ENCODE results near the gene CBLL2. TPM values are rescaled to one million over a fixed set of nuclear protein-coding genes. Genes with fewer than 3 reads are reported as not detected.

The CBLL2 gene
- not detected for total RNA-seq

DNA sequence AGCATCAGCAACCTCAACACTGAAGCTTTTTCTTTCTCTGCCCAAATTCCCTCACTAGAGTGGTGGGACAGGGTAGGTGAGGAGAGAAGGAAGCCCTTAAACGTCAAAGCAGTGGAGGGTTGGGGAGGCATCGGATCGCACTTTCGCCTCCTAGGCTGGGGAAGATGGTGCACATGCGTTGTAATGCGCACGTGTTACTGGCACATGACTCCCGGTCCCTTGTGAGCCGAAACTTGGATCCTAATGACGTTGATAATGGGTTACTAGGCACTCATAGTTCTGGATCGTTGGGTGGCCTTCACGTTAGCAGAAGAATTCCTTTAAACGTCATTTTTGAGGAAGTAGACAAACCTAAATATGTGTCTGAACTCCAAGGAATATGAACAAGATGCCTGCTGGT is at the start of gene CBLL2:
CBLL2 (plus strand) TSS at position 301 of the 400 bp plus-strand sequence; CDS start at position 380, 79 bp downstream.
- Histone ChIP-seq H3K4me1 (no peaks in the 10 kb centered on the region), H3K9me3 (no peaks in the 10 kb centered on the region), H3K4me3 (no peak within 1 kb of the TSS), H3K27me3 (no peaks in the 10 kb centered on the region), H3K27ac (no peak within 1 kb of the TSS), H3K36me3 (no peaks in the 10 kb centered on the region)
- TF ChIP-seq POLR2AphosphoS5 (IDR thresholded peaks at IDR 0.05) (no peak), POLR2A (IDR thresholded peaks at IDR 0.05) (no peak), EP300 (IDR thresholded peaks at IDR 0.05) (no peak)
- TF ChIP-seq, protein P1, sequence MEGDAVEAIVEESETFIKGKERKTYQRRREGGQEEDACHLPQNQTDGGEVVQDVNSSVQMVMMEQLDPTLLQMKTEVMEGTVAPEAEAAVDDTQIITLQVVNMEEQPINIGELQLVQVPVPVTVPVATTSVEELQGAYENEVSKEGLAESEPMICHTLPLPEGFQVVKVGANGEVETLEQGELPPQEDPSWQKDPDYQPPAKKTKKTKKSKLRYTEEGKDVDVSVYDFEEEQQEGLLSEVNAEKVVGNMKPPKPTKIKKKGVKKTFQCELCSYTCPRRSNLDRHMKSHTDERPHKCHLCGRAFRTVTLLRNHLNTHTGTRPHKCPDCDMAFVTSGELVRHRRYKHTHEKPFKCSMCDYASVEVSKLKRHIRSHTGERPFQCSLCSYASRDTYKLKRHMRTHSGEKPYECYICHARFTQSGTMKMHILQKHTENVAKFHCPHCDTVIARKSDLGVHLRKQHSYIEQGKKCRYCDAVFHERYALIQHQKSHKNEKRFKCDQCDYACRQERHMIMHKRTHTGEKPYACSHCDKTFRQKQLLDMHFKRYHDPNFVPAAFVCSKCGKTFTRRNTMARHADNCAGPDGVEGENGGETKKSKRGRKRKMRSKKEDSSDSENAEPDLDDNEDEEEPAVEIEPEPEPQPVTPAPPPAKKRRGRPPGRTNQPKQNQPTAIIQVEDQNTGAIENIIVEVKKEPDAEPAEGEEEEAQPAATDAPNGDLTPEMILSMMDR (IDR thresholded peaks at IDR 0.05), result no peak
- 79% methylated on average over 13 of the region's 13 CpGs for WGBS
- DNase-seq (ENCODE audit: low spot score in 2 of 2), result no peak

GRCh38 chrX:22234380-22234779 is 38.3 kb upstream of the CBLL2 start:
- TF ChIP-seq POLR2AphosphoS5 (IDR thresholded peaks at IDR 0.05) (no peak), POLR2A (IDR thresholded peaks at IDR 0.05) (no peak), EP300 (IDR thresholded peaks at IDR 0.05) (no peak)
- TF ChIP-seq, protein P1 (IDR thresholded peaks at IDR 0.05), result no peak
- Histone ChIP-seq H3K9me3 (no peaks in the 10 kb centered on the region), H3K4me1 (no peaks in the 10 kb centered on the region), H3K27me3 (no peaks in the 10 kb centered on the region), H3K27ac (no peak overlapping the region), H3K4me3 (no peak overlapping the region), H3K36me3 (no peaks in the 10 kb centered on the region)
- DNase-seq (ENCODE audit: low spot score in 2 of 2), result no peak
- 74% methylated on average over 5 of the region's 6 CpGs for WGBS

DNA sequence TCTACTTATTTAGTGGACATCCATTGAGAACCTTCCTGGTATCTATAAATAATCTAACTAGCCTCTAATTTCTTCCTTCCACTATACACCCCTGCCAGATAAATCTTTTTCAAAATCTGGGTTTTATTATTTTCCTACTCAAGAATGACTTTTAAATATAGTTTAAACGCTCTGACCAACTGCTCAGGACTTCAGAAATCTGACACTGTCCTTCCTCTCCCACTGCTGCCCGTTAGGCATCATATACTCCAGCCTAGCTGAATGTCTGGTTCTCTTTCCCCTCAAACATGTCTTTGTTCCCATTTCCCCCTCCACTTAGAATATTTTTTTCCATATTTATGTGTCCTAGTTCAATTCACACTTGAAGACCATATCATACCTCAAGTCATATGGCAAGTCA is 35.2 kb upstream of the CBLL2 start:
- 50% methylated on average over 2 of the region's 2 CpGs for WGBS
- no peaks in the 10 kb centered on the region for H3K36me3 ChIP-seq
- DNase-seq (ENCODE audit: low spot score in 2 of 2), result no peak
- H3K9me3 ChIP-seq, result no peaks in the 10 kb centered on the region
- no peaks in the 10 kb centered on the region for H3K4me1 ChIP-seq
- H3K27ac ChIP-seq, result no peak overlapping the region
- H3K4me3 ChIP-seq, result no peak overlapping the region
- TF ChIP-seq POLR2A (IDR thresholded peaks at IDR 0.05) (no peak), EP300 (IDR thresholded peaks at IDR 0.05) (no peak), POLR2AphosphoS5 (IDR thresholded peaks at IDR 0.05) (no peak)
- TF ChIP-seq, protein P1 (IDR thresholded peaks at IDR 0.05), result no peak
- no peaks in the 10 kb centered on the region for H3K27me3 ChIP-seq

DNA sequence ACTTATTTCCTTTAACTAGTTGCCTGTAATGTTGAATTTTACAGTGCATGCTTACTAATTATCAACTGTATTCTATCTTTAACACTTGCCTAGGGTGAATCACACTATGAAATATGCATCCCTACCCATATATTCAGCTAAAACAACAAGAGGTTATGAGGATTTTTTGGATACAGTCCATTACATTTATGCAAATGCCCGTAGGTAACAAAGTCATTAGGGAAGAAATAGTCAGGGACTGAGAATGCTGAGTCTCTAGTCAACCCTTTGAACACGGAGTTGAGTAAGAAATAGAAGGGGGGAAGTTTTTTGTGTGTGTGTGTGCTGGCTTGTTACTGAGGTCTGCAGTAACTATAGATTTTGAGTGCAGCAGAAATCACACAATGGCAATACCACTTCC is 26.1 kb upstream of the CBLL2 start:
- TF ChIP-seq, protein P1 (IDR thresholded peaks at IDR 0.05), result no peak
- no peak for TF ChIP-seq EP300 (IDR thresholded peaks at IDR 0.05)
- no peak for TF ChIP-seq POLR2A (IDR thresholded peaks at IDR 0.05)
- TF ChIP-seq POLR2AphosphoS5 (IDR thresholded peaks at IDR 0.05), result no peak
- H3K27ac ChIP-seq, result no peak overlapping the region
- WGBS, result 36% methylated on average over 2 of the region's 2 CpGs
- H3K4me1 ChIP-seq, result no peaks in the 10 kb centered on the region
- H3K36me3 ChIP-seq, result no peaks in the 10 kb centered on the region
- DNase-seq (ENCODE audit: low spot score in 2 of 2), result no peak
- H3K9me3 ChIP-seq, result no peaks in the 10 kb centered on the region
- H3K27me3 ChIP-seq, result no peaks in the 10 kb centered on the region
- no peak overlapping the region for H3K4me3 ChIP-seq

GRCh38 chrX:22247169-22247568 is 25.5 kb upstream of the CBLL2 start:
- no peak for TF ChIP-seq POLR2AphosphoS5 (IDR thresholded peaks at IDR 0.05)
- no peak for TF ChIP-seq EP300 (IDR thresholded peaks at IDR 0.05)
- TF ChIP-seq, protein P1 (IDR thresholded peaks at IDR 0.05), result no peak
- TF ChIP-seq POLR2A (IDR thresholded peaks at IDR 0.05), result no peak
- DNase-seq (ENCODE audit: low spot score in 2 of 2), result no peak
- Histone ChIP-seq H3K27ac (no peak overlapping the region), H3K9me3 (no peaks in the 10 kb centered on the region), H3K4me1 (no peaks in the 10 kb centered on the region), H3K27me3 (no peaks in the 10 kb centered on the region), H3K4me3 (no peak overlapping the region), H3K36me3 (no peaks in the 10 kb centered on the region)
- 16% methylated on average over 1 of the region's 1 CpG for WGBS
